HUES64 (cell line): ENCODE data around the gene RENBP.

Experiments used
- H3K27ac ChIP-seq: 2 replicates; pipeline ENCODE4 v1.7.0; 2013; ENCODE audit warnings: low read depth, low read length, inconsistent platforms
- H3K27me3 ChIP-seq: 2 replicates; pipeline ENCODE4 v1.6.1; 2013; ENCODE audit warnings: mild to moderate bottlenecking, low read length; ENCODE audit not compliant: insufficient read depth
- H3K36me3 ChIP-seq: 2 replicates; pipeline ENCODE4 v1.6.1; 2013; ENCODE audit warnings: mild to moderate bottlenecking, low read length; ENCODE audit not compliant: insufficient read depth
- H3K4me1 ChIP-seq: 2 replicates; pipeline ENCODE4 v1.6.1; 2013; ENCODE audit warnings: mild to moderate bottlenecking, low read length, moderate library complexity; ENCODE audit not compliant: insufficient read depth
- H3K4me3 ChIP-seq: 2 replicates; pipeline ENCODE4 v1.5.1; 2013; ENCODE audit warnings: mild to moderate bottlenecking, low read length, moderate library complexity
- H3K9ac ChIP-seq: 2 replicates; pipeline ENCODE4 v1.6.1; 2013; ENCODE audit warnings: mild to moderate bottlenecking, low read depth, low read length
- H3K9me3 ChIP-seq: 2 replicates; pipeline ENCODE4 v1.6.1; 2013; ENCODE audit warnings: low read depth, low read length; ENCODE audit not compliant: insufficient read depth
- WGBS: fragments of 150-250, 120-280 bp; methylation state at CpG from one replicate; pipeline ENCODE4 v1.1.7; 2013; ENCODE audit warnings: missing lambda C conversion rate; 5-methylcytosine and 5-hydroxymethylcytosine counted together

RENBP gene

GRCh38 chrX:153910446-153910845 is 34.0 kb downstream of the RENBP start:
- Histone ChIP-seq H3K27me3 (no peaks in the 10 kb centered on the region), H3K9ac (no peak overlapping the region), H3K4me3 (no peak overlapping the region), H3K27ac (no peak overlapping the region), H3K36me3 (no peaks in the 10 kb centered on the region), H3K4me1 (no peaks in the 10 kb centered on the region), H3K9me3 (no peaks in the 10 kb centered on the region)
- WGBS = 95% methylated on average over 21 of the region's 22 CpGs

- Histone ChIP-seq H3K9ac (no peak overlapping the region), H3K9me3 (no peaks in the 10 kb centered on the region), H3K27ac (no peak overlapping the region), H3K36me3 (no peaks in the 10 kb centered on the region), H3K4me3 (no peak overlapping the region), H3K27me3 (no peaks in the 10 kb centered on the region), H3K4me1 (no peaks in the 10 kb centered on the region)
- 96% methylated on average over 25 of the region's 25 CpGs for WGBS
Measured at GRCh38 chrX:153909980-153910360, 34.5 kb downstream of the RENBP start.

GRCh38 chrX:153909024-153909979 is 35.1 kb downstream of the RENBP start:
- Histone ChIP-seq H3K27me3 (no peaks in the 10 kb centered on the region), H3K4me3 (no peak overlapping the region), H3K9me3 (no peaks in the 10 kb centered on the region), H3K27ac (no peak overlapping the region), H3K4me1 (no peaks in the 10 kb centered on the region), H3K9ac (no peak overlapping the region), H3K36me3 (no peaks in the 10 kb centered on the region)
- 82% methylated on average over 36 of the region's 37 CpGs for WGBS

GRCh38 chrX:153908219-153908860 is 36.1 kb downstream of the RENBP start:
- H3K9ac ChIP-seq = no peak overlapping the region
- WGBS = 93% methylated on average over 23 of the region's 23 CpGs
- H3K27me3 ChIP-seq = no peaks in the 10 kb centered on the region
- no peaks in the 10 kb centered on the region for H3K36me3 ChIP-seq
- H3K9me3 ChIP-seq = no peaks in the 10 kb centered on the region
- H3K4me3 ChIP-seq = no peak overlapping the region
- H3K27ac ChIP-seq = no peak overlapping the region
- no peaks in the 10 kb centered on the region for H3K4me1 ChIP-seq

- H3K36me3 ChIP-seq = no peaks in the 10 kb centered on the region
- H3K9me3 ChIP-seq = no peaks in the 10 kb centered on the region
- H3K27ac ChIP-seq = no peak overlapping the region
- no peak overlapping the region for H3K9ac ChIP-seq
- no peak overlapping the region for H3K4me3 ChIP-seq
- H3K27me3 ChIP-seq = no peaks in the 10 kb centered on the region
- 94% methylated on average over 12 of the region's 12 CpGs for whole genome bisulfite sequencing
- no peaks in the 10 kb centered on the region for H3K4me1 ChIP-seq
Measured at GRCh38 chrX:153907456-153907855, 37.0 kb downstream of the RENBP start.

DNA sequence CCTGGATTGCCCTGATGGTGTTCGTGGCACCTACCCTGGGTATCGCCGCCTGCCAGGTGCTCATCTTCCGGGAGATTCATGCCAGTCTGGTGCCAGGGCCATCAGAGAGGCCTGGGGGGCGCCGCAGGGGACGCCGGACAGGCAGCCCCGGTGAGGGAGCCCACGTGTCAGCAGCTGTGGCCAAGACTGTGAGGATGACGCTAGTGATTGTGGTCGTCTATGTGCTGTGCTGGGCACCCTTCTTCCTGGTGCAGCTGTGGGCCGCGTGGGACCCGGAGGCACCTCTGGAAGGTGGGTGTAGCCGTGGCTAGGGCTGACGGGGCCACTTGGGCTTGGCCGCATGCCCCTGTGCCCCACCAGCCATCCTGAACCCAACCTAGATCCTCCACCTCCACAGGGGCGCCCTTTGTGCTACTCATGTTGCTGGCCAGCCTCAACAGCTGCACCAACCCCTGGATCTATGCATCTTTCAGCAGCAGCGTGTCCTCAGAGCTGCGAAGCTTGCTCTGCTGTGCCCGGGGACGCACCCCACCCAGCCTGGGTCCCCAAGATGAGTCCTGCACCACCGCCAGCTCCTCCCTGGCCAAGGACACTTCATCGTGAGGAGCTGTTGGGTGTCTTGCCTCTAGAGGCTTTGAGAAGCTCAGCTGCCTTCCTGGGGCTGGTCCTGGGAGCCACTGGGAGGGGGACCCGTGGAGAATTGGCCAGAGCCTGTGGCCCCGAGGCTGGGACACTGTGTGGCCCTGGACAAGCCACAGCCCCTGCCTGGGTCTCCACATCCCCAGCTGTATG is 38.1 kb downstream of the RENBP start:
- Histone ChIP-seq H3K27ac (no peak overlapping the region), H3K4me1 (no peaks in the 10 kb centered on the region)
- 93% methylated on average over 27 of the region's 27 CpGs for WGBS

DNA sequence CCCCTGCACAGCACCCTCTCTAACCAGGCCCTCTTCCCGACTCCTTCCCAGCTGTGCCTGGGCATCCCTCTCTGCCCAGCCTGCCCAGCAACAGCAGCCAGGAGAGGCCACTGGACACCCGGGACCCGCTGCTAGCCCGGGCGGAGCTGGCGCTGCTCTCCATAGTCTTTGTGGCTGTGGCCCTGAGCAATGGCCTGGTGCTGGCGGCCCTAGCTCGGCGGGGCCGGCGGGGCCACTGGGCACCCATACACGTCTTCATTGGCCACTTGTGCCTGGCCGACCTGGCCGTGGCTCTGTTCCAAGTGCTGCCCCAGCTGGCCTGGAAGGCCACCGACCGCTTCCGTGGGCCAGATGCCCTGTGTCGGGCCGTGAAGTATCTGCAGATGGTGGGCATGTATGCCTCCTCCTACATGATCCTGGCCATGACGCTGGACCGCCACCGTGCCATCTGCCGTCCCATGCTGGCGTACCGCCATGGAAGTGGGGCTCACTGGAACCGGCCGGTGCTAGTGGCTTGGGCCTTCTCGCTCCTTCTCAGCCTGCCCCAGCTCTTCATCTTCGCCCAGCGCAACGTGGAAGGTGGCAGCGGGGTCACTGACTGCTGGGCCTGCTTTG is 38.9 kb downstream of the RENBP start:
- Histone ChIP-seq H3K4me3 (no peak overlapping the region), H3K27ac (no peak overlapping the region), H3K27me3 (no peaks in the 10 kb centered on the region), H3K36me3 (no peaks in the 10 kb centered on the region), H3K4me1 (0 out of 2 replicates have a peak, but pooled peaks cover 4% of the 10 kb centered on the region), H3K9ac (no peak overlapping the region), H3K9me3 (no peaks in the 10 kb centered on the region)
- 96% methylated on average over 32 of the region's 32 CpGs for WGBS

More for the DNA sequence above, 38.1 kb downstream of the RENBP start:
- Histone ChIP-seq H3K4me3 (no peak overlapping the region), H3K36me3 (no peaks in the 10 kb centered on the region), H3K9ac (no peak overlapping the region), H3K27me3 (no peaks in the 10 kb centered on the region), H3K9me3 (no peaks in the 10 kb centered on the region)

DNA sequence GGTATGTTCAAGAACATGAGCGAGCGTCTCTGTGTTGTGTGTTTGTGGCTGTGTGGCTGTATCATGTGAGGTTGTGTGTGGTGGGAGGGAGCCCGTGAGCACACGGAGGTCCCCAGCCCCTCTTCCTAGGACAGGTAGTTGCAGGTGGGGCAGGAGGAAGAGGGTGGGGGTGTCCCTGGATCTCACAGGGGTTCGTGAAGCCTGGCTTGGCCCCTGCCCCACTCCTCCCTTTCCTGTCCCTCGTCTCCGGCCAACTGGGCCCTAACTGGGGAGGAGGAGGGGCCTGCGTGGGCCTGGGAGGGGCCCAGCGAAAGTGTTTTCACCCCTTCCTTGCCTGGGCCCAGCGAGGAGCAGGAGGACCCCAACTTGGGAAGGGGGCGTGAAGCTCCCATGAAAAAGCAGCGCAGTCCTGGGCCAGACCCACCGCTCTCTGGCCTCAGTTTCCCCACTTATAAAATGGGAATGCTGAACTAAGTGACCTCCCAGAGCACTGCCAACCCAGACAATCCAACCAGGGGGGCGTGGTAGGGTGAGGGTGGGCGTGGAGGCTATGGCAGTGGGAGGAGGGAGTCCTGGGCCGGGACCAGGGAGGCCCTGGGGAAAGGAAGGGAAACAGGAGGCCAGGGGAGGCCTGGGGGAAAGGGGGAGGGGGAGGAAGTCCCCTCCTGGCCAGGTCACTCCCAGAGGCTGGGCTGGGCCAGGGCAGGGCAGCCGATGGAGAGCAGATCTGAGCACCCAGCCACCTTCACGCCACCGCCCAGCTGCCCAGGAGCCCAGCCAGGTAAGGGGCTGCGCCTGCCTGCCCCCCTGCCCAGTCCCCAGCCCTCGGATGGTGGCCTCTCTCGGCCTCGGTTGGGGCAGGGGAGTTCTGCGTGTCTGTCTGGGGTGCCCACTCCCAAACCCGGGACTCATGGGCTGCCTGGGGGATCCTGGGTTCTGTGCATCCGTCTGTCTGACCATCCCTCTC is 40.2 kb downstream of the RENBP start, which contains the start of gene AVPR2:
Gene AVPR2 (plus strand): TSS at position 683 of the 967 bp plus-strand sequence. CDS start 473 bp downstream, outside the sequence.
- Histone ChIP-seq H3K36me3 (no peaks in the 10 kb centered on the region), H3K27ac (no peak within 1 kb of the TSS), H3K4me3 (no peak within 1 kb of the TSS), H3K27me3 (no peaks in the 10 kb centered on the region), H3K4me1 (0 out of 2 replicates have a peak, but pooled peaks cover 4% of the 10 kb centered on the region), H3K9me3 (no peaks in the 10 kb centered on the region), H3K9ac (no peak within 1 kb of the TSS)
- 79% methylated on average over 22 of the region's 26 CpGs for WGBS

- H3K36me3 ChIP-seq = no peaks in the 10 kb centered on the region
- WGBS = 81% methylated on average over 16 of the region's 18 CpGs
- H3K4me3 ChIP-seq = no peak overlapping the region
- no peaks in the 10 kb centered on the region for H3K27me3 ChIP-seq
- H3K9me3 ChIP-seq = no peaks in the 10 kb centered on the region
- 0 out of 2 replicates have a peak, but pooled peaks cover 4% of the 10 kb centered on the region for H3K4me1 ChIP-seq
- no peak overlapping the region for H3K27ac ChIP-seq
- H3K9ac ChIP-seq = no peak overlapping the region
Measured at GRCh38 chrX:153903238-153903980, 41.0 kb downstream of the RENBP start.
